Calu3 (cell line): Measurements from ENCODE around the gene MINPP1. TPM values are rescaled to one million over a fixed set of nuclear protein-coding genes. Genes with fewer than 3 reads are reported as not detected.

Source experiments
- BruUV-seq: library from RNA; stranded (reverse); fragments of 400-500 nt; replicated peaks from 2 replicates; lab custom pipeline; 2021; lab: Mats Ljungman, UMichigan
- CTCF ChIA-PET: fragments of 300-600 bp; sonication (Branson Sonifier 250); formaldehyde crosslinking; loops from one replicate; lab custom pipeline; 2022; ENCODE audit warnings: antibody characterized with exemption; lab: Charles Lee
- DNase-seq: peaks from one replicate; pipeline ENCODE4 v3.0.0; 2022
- H3K27ac Mint-ChIP-seq: one replicate; pipeline ENCODE4 v1.8.0; 2022; ENCODE audit warnings: mixed read lengths; ENCODE audit not compliant: unreplicated experiment
- H3K27me3 Mint-ChIP-seq: one replicate; pipeline ENCODE4 v1.8.0; 2022; ENCODE audit warnings: mixed read lengths; ENCODE audit not compliant: unreplicated experiment
- H3K36me3 Mint-ChIP-seq: one replicate; pipeline ENCODE4 v1.8.0; 2022; ENCODE audit warnings: mild to moderate bottlenecking, moderate library complexity, mixed read lengths; ENCODE audit not compliant: insufficient read depth, unreplicated experiment
- H3K4me1 Mint-ChIP-seq: one replicate; pipeline ENCODE4 v1.8.0; 2022; ENCODE audit warnings: mild to moderate bottlenecking, low read depth, mixed read lengths; ENCODE audit not compliant: unreplicated experiment
- H3K4me3 Mint-ChIP-seq: one replicate; pipeline ENCODE4 v1.8.0; 2022; ENCODE audit warnings: mild to moderate bottlenecking, low read depth, moderate library complexity, mixed read lengths; ENCODE audit not compliant: unreplicated experiment
- H3K9me3 Mint-ChIP-seq: one replicate; pipeline ENCODE4 v1.8.0; 2022; ENCODE audit warnings: low read depth, mixed read lengths; ENCODE audit not compliant: unreplicated experiment
- CTCF ChIP-seq: fragments of 200-600 bp; IDR thresholded peaks from one replicate; pipeline ENCODE4 v1.8.0; 2022; ENCODE audit warnings: antibody characterized with exemption; ENCODE audit not compliant: unreplicated experiment
- intact Hi-C: fragments of 100-400 bp; cut with micrococcal nuclease; formaldehyde crosslinking; loops from one replicate; pipeline ENCODE4 v1.10.0; 2022; ENCODE audit not compliant: unreplicated experiment
- total RNA-seq: library from RNA; stranded (reverse); gene quantifications from 2 replicates; pipeline ENCODE4 v1.2.3, GENCODE V29; 2022

The MINPP1 gene
- total RNA-seq, 1 experiment from 2014 or later: 12.6 TPM

DNA sequence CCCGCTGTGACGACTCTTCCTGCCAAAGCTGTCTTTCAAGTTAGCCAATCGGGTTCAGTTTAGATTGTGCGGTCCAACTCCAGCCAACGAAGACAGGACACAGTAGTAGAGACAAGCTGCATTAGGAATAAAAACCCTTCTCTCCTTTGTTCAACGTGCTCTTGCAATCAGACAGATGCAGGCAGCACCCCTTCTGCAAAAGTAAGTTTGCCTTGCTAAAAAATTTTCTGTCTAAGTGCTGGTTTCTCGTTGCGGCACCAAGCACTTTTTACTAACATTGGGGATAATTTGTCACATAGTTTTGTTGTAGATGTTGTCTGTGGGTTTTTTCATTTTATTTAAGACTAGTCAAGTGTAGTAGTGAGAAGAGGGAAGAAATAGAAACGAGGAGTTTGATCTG, 58.1 kb downstream of the MINPP1 start:
- H3K36me3 Mint-ChIP-seq: no peaks in the 10 kb centered on the region
- BruUV-seq: no TSS peak
- no peak overlapping the region for H3K27ac Mint-ChIP-seq
- no peak for TF ChIP-seq CTCF
- intact Hi-C loops: no loop called here
- CTCF ChIA-PET: no interaction called here
- H3K27me3 Mint-ChIP-seq: no peaks in the 10 kb centered on the region
- DNase-seq: no peak
- no peak overlapping the region for H3K4me3 Mint-ChIP-seq
- H3K9me3 Mint-ChIP-seq: no peaks in the 10 kb centered on the region
- no peaks in the 10 kb centered on the region for H3K4me1 Mint-ChIP-seq

- peaks cover 2% of the 10 kb centered on the region for H3K9me3 Mint-ChIP-seq
- BruUV-seq: no TSS peak
- no peaks in the 10 kb centered on the region for H3K36me3 Mint-ChIP-seq
- CTCF ChIA-PET: no interaction called here
- DNase-seq: no peak
- no peak overlapping the region for H3K27ac Mint-ChIP-seq
- no peaks in the 10 kb centered on the region for H3K27me3 Mint-ChIP-seq
- no peak for TF ChIP-seq CTCF
- intact Hi-C loops: no loop called here
- no peak overlapping the region for H3K4me3 Mint-ChIP-seq
- no peaks in the 10 kb centered on the region for H3K4me1 Mint-ChIP-seq
Observed at GRCh38 chr10:87565010-87565409, 60.3 kb downstream of the MINPP1 start.

DNA sequence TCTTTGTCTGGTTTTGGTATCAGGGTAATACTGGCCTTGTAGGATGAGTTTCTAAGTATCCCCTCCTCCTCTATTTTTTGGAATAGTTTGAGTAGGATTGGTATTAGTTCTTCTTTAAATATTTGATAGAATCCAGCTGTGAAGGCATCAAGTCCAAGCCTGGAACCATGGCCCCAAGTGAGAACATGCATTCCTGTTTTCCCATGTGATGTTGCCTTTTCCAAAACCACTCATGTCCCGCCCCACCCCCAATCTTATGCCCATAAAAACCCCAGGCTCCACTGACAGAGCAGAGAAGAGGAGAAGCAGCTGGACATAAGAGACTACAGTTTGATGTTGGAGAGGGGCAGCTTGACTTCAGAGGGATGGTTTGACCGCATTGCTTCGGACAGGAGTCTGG, 71.2 kb downstream of the MINPP1 start:
- CTCF ChIA-PET: interaction anchor here (0.5 kb wide), 1 partner anchor 238 kb away, joined by 7 read pairs; no protein-coding TSS in a partner anchor

GRCh38 chr10:87578160-87578841, 73.6 kb downstream of the MINPP1 start:
- no peak for TF ChIP-seq CTCF
- H3K36me3 Mint-ChIP-seq: no peaks in the 10 kb centered on the region
- CTCF ChIA-PET: no interaction called here
- peak overlapping the region; percentile 30 for H3K4me3 Mint-ChIP-seq
- intact Hi-C loops: no loop called here
- H3K27ac Mint-ChIP-seq: no peak overlapping the region
- H3K4me1 Mint-ChIP-seq: peaks cover 15% of the 10 kb centered on the region
- no peak for DNase-seq
- no peaks in the 10 kb centered on the region for H3K9me3 Mint-ChIP-seq
- no peaks in the 10 kb centered on the region for H3K27me3 Mint-ChIP-seq
- BruUV-seq: no TSS peak

More for the DNA sequence above, 71.2 kb downstream of the MINPP1 start:
- H3K27me3 Mint-ChIP-seq: no peaks in the 10 kb centered on the region
- no peaks in the 10 kb centered on the region for H3K36me3 Mint-ChIP-seq
- peaks cover 15% of the 10 kb centered on the region for H3K4me1 Mint-ChIP-seq
- no peak for TF ChIP-seq CTCF
- H3K27ac Mint-ChIP-seq: no peak overlapping the region
- intact Hi-C loops: no loop called here
- H3K4me3 Mint-ChIP-seq: no peak overlapping the region
- no TSS peak for BruUV-seq
- no peaks in the 10 kb centered on the region for H3K9me3 Mint-ChIP-seq
- DNase-seq: no peak
